GM12891 (cell line): ENCODE data around the gene SAA2.
"Not testable (repeated sequence)": the region's sequence is repeated elsewhere in the genome, so short reads cannot be mapped to it uniquely, and the experiment has no call there.

Source experiments
- DNase-seq: peaks from one replicate; pipeline ENCODE4 v3.0.0; 2011; ENCODE audit warnings: low spot score; ENCODE audit not compliant: insufficient read length
- FAIRE-seq: peaks from 2 replicates; lab custom pipeline; 2011; peaks lifted over from hg19 to GRCh38; lab: Jason Lieb, UNC
- PAX5 ChIP-seq: IDR thresholded peaks from 2 replicates; pipeline ENCODE4 v1.6.1; 2011; ENCODE audit warnings: low read length, moderate library complexity, mild to moderate bottlenecking; ENCODE audit not compliant: insufficient read depth, severe bottlenecking
- POLR2A ChIP-seq: IDR thresholded peaks from 2 replicates; pipeline ENCODE4 v1.6.1; 2011; ENCODE audit warnings: low read depth, low read length, control low read depth
- POLR2AphosphoS5 ChIP-seq: IDR thresholded peaks from 2 replicates; pipeline ENCODE4 v1.6.1; 2011; ENCODE audit warnings: low read depth, low read length, control low read depth
- POU2F2 ChIP-seq: IDR thresholded peaks from 2 replicates; pipeline ENCODE4 v1.6.1; 2011; ENCODE audit warnings: low read depth, mild to moderate bottlenecking, control low read depth, low read length, moderate library complexity
- SPI1 ChIP-seq: IDR thresholded peaks from 2 replicates; pipeline ENCODE4 v1.6.1; 2011; ENCODE audit warnings: low read depth, low read length, control low read depth
- TAF1 ChIP-seq: IDR thresholded peaks from 2 replicates; pipeline ENCODE4 v1.6.1; 2011; ENCODE audit warnings: low read depth, low read length, control low read depth

The SAA2 gene

DNA sequence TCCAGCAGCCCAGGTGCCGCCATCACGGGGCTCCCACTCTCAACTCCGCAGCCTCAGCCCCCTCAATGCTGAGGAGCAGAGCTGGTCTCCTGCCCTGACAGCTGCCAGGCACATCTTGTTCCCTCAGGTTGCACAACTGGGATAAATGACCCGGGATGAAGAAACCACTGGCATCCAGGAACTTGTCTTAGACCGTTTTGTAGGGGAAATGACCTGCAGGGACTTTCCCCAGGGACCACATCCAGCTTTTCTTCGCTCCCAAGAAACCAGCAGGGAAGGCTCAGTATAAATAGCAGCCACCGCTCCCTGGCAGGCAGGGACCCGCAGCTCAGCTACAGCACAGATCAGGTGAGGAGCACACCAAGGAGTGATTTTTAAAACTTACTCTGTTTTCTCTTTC, 17.5 kb upstream of the SAA2 start, which contains the start of gene SAA1:
SAA1 (plus strand) TSS at position 316 of the 400 bp plus-strand sequence. CDS start 624 bp downstream, outside the sequence.
- TF ChIP-seq SPI1 = no peak
- TF ChIP-seq POLR2AphosphoS5 = no peak
- no peak for TF ChIP-seq TAF1
- TF ChIP-seq POU2F2 = no peak
- TF ChIP-seq POLR2A = no peak
- TF ChIP-seq PAX5 = no peak
- DNase-seq (no peak), FAIRE-seq (no peak)

GRCh38 chr11:18264677-18265555, 16.4 kb upstream of the SAA2 start:
- no peak for TF ChIP-seq SPI1
- TF ChIP-seq PAX5 = no peak
- no peak for TF ChIP-seq POLR2A
- TF ChIP-seq POU2F2 = no peak
- TF ChIP-seq TAF1 = no peak
- no peak for TF ChIP-seq POLR2AphosphoS5
- DNase-seq (no peak), FAIRE-seq (no peak)

GRCh38 chr11:18264035-18264434, 15.6 kb upstream of the SAA2 start:
- FAIRE-seq (peak; percentile 5), DNase-seq (no peak)
- no peak for TF ChIP-seq POU2F2
- TF ChIP-seq PAX5 = peak; percentile 23

GRCh38 chr11:18262681-18263350, 14.3 kb upstream of the SAA2 start:
- DNase-seq, FAIRE-seq: not testable (repeated sequence)

- no peak for FAIRE-seq
- TF ChIP-seq TAF1 (no peak), POLR2A (no peak), PAX5 (no peak), POLR2AphosphoS5 (no peak), POU2F2 (no peak), SPI1 (no peak)
- no peak for DNase-seq
Measured at GRCh38 chr11:18261721-18262120, 13.3 kb upstream of the SAA2 start.

GRCh38 chr11:18259259-18259658, 10.8 kb upstream of the SAA2 start:
- DNase-seq (no peak), FAIRE-seq (no peak)
- TF ChIP-seq SPI1 (no peak), POU2F2 (no peak)

DNA sequence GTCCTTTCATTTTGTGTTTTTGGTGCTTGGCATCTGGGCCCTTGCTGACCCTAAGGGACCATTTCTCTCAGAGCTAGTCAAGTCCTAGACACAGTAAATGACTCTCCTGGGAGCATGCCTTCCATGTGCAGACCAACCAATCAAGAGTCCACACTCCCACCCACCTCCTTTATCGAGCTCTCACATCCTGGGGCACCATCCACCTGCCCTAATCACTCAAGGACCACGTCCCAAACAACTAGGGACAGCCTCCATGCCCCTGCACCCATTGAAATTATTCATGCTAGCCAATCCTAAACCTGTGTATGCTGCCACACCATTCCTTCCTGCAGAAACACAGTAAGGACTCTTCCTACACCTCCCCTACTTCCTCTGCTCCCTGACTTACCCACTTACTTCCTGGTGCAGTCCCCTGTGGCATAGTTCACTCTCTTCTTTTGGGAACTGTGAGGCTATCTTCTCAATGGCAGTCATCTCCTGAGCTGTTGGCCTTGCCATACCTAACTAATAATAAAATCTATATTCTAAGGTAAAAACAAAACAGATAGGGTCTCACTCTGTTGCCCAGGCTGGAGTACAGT, 6.4 kb upstream of the SAA2 start:
- TF ChIP-seq SPI1 = no peak
- no peak for TF ChIP-seq POU2F2
- TF ChIP-seq PAX5 = no peak
- TF ChIP-seq POLR2AphosphoS5 = no peak
- no peak for TF ChIP-seq TAF1
- no peak for TF ChIP-seq POLR2A
- FAIRE-seq (no peak), DNase-seq (no peak)

DNA sequence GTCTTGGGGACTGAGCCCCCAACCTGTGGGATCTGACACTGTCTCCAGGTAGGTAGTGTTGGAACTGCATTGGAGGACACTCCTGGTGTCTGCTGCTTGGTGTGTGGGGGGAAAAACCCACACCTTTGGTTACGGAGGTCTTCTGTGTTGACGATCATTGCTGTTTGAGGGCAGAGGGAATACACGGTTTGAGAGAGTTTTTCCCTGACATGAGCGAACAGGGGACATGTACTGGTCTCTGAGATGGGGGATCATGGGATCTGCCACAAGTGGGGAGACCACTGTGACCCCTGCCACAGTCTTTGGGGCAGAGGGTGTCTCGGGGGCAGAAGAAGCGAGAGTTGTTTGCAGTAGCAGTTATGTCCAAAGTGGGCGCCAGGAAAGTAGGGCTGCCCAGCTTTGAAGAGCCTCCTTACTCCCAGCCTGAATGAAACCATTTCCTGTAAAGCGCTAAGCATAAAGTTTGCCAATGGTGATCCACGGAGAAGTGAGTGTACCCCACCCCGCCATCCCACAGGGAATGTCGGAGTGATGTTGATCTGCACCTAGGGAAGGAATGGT, 5.4 kb upstream of the SAA2 start:
- DNase-seq (no peak), FAIRE-seq (no peak)
- TF ChIP-seq POLR2A = no peak
- TF ChIP-seq POLR2AphosphoS5 = no peak
- TF ChIP-seq POU2F2 = no peak
- TF ChIP-seq TAF1 = no peak
- no peak for TF ChIP-seq SPI1
- no peak for TF ChIP-seq PAX5

GRCh38 chr11:18253233-18253632, 4.8 kb upstream of the SAA2 start:
- DNase-seq (no peak), FAIRE-seq (no peak)
- TF ChIP-seq SPI1 (no peak), POLR2A (no peak), TAF1 (no peak), PAX5 (no peak), POU2F2 (no peak), POLR2AphosphoS5 (no peak)

DNA sequence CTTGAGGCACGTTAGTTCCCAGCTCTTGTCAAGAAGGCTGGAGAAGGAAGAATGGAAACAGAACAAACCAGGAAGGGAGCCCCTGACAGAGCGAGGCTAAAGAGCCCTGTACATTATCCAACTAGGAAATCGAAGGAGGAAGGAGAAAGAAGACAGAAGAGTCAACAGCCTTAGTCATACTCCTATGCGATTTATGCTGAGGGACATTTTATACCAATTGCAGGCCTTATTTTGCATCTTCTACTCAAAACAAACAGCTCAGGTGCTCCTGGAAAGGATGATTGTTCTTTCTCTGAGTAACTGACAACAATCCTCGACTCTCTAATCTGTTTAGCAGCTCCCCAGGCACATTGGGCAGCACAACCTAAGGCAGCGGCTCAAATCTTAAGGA, 1.3 kb downstream of the SAA2 start:
- FAIRE-seq, DNase-seq: not testable (repeated sequence)

GRCh38 chr11:18246379-18247190, 1.9 kb downstream of the SAA2 start:
- FAIRE-seq = peak; percentile 99
- DNase-seq = not testable (repeated sequence)
